ENCODE data around the gene PLS1.
"Not testable (repeated sequence)": the region's sequence is repeated elsewhere in the genome, so short reads cannot be mapped to it uniquely, and the experiment has no call there.

Gene PLS1

GRCh38 chr3:142576792-142577191 is 19.4 kb upstream of the PLS1 start:
- H3K4me1 ChIP-seq (ENCODE audit: control insufficient read depth, low read depth, low read length): no peaks in the 10 kb centered on the region
- no peak overlapping the region for H2BK15ac ChIP-seq (replicated peaks; ENCODE audit: low read depth)
- H3K4me2 ChIP-seq (ENCODE audit: low read length): no peak overlapping the region
- no peak overlapping the region for H3K4ac ChIP-seq (ENCODE audit: low read depth, low read length)
- no peak overlapping the region for H4K8ac ChIP-seq (ENCODE audit: low read depth, low read length)
- no peak overlapping the region for H2BK120ac ChIP-seq (ENCODE audit: low read depth, low read length)
- H3K9ac ChIP-seq (ENCODE audit: low read length): no peak overlapping the region
- no peaks in the 10 kb centered on the region for H3K27me3 ChIP-seq (ENCODE audit: insufficient read depth, low read length, poor library complexity)
- H2AK5ac ChIP-seq (ENCODE audit: low read length): no peak overlapping the region
- no peak for DNase-seq
- no peaks in the 10 kb centered on the region for H3K36me3 ChIP-seq (ENCODE audit: control insufficient read depth, insufficient read depth, low read length)
- H3K56ac ChIP-seq (ENCODE audit: low read length): no peak overlapping the region
- H3K79me2 ChIP-seq (ENCODE audit: control insufficient read depth, insufficient read depth, low read length): peaks cover 5% of the 10 kb centered on the region
- H3K4me3 ChIP-seq (ENCODE audit: low read length): no peak overlapping the region
- H3K23ac ChIP-seq (ENCODE audit: low read length): no peak overlapping the region
- H3K27ac ChIP-seq (ENCODE audit: low read depth, low read length): no peak overlapping the region
- no peak overlapping the region for H3K18ac ChIP-seq (ENCODE audit: low read length)
- no peak overlapping the region for H2BK5ac ChIP-seq (ENCODE audit: low read length)
- H4K5ac ChIP-seq (ENCODE audit: low read length): no peak overlapping the region
- H3K79me1 ChIP-seq (ENCODE audit: low read length): no peaks in the 10 kb centered on the region

GRCh38 chr3:142577696-142578328 is 18.4 kb upstream of the PLS1 start:
- Histone ChIP-seq H3K9ac (ENCODE audit: low read length) (peak overlapping the region; percentile 97), H3K27ac (ENCODE audit: low read depth, low read length) (peak overlapping the region; percentile 41), H3K27me3 (ENCODE audit: insufficient read depth, low read length, poor library complexity) (no peaks in the 10 kb centered on the region), H3K79me2 (ENCODE audit: control insufficient read depth, insufficient read depth, low read length) (peaks cover 5% of the 10 kb centered on the region), H3K4me3 (ENCODE audit: low read length) (peak overlapping the region; percentile 94), H3K4me2 (ENCODE audit: low read length) (peak overlapping the region; percentile 69), H2BK15ac (replicated peaks; ENCODE audit: low read depth) (no peak overlapping the region), H3K56ac (ENCODE audit: low read length) (peak overlapping the region; percentile 99), H3K79me1 (ENCODE audit: low read length) (no peaks in the 10 kb centered on the region), H3K4ac (ENCODE audit: low read depth, low read length) (no peak overlapping the region), H2BK5ac (ENCODE audit: low read length) (peak overlapping the region; percentile 91), H3K36me3 (ENCODE audit: control insufficient read depth, insufficient read depth, low read length) (no peaks in the 10 kb centered on the region), H4K5ac (ENCODE audit: low read length) (peak overlapping the region; percentile 12), H2AK5ac (ENCODE audit: low read length) (no peak overlapping the region), H2BK120ac (ENCODE audit: low read depth, low read length) (no peak overlapping the region), H3K18ac (ENCODE audit: low read length) (peak overlapping the region; percentile 3), H3K4me1 (ENCODE audit: control insufficient read depth, low read depth, low read length) (no peaks in the 10 kb centered on the region), H3K23ac (ENCODE audit: low read length) (no peak overlapping the region), H4K8ac (ENCODE audit: low read depth, low read length) (no peak overlapping the region)
- DNase-seq: peak; percentile 79
- no CpG with 5 or more reads among the region's 12 CpGs for WGBS (ENCODE audit: extremely low coverage, insufficient coverage, low lambda C conversion rate)

- Histone ChIP-seq H3K4me1 (ENCODE audit: control insufficient read depth, low read depth, low read length) (no peaks in the 10 kb centered on the region), H3K79me1 (ENCODE audit: low read length) (no peaks in the 10 kb centered on the region), H4K8ac (ENCODE audit: low read depth, low read length) (peak within 1 kb of the TSS; percentile 82), H3K23ac (ENCODE audit: low read length) (no peak within 1 kb of the TSS), H3K9ac (ENCODE audit: low read length) (peak within 1 kb of the TSS; percentile 97), H3K4ac (ENCODE audit: low read depth, low read length) (no peak within 1 kb of the TSS), H3K4me2 (ENCODE audit: low read length) (peak within 1 kb of the TSS; percentile 81), H3K18ac (ENCODE audit: low read length) (peak within 1 kb of the TSS; percentile 88), H2BK15ac (replicated peaks; ENCODE audit: low read depth) (no peak within 1 kb of the TSS), H2BK120ac (ENCODE audit: low read depth, low read length) (no peak within 1 kb of the TSS), H3K56ac (ENCODE audit: low read length) (peak within 1 kb of the TSS; percentile 99), H3K27ac (ENCODE audit: low read depth, low read length) (peak within 1 kb of the TSS; percentile 83), H2BK5ac (ENCODE audit: low read length) (peak within 1 kb of the TSS; percentile 91), H3K79me2 (ENCODE audit: control insufficient read depth, insufficient read depth, low read length) (peaks cover 5% of the 10 kb centered on the region), H4K5ac (ENCODE audit: low read length) (peak within 1 kb of the TSS; percentile 12), H2AK5ac (ENCODE audit: low read length) (no peak within 1 kb of the TSS), H3K36me3 (ENCODE audit: control insufficient read depth, insufficient read depth, low read length) (no peaks in the 10 kb centered on the region), H3K27me3 (ENCODE audit: insufficient read depth, low read length, poor library complexity) (no peaks in the 10 kb centered on the region), H3K4me3 (ENCODE audit: low read length) (peak within 1 kb of the TSS; percentile 94)
- WGBS (ENCODE audit: extremely low coverage, insufficient coverage, low lambda C conversion rate): no CpG with 5 or more reads among the region's 65 CpGs
- DNase-seq: peak; percentile 98
These were observed 17.6 kb upstream of the PLS1 start, which contains the start of gene ATR for GRCh38 chr3:142578329-142579223. Gene ATR (minus strand): TSS chr3:142578733. CDS start chr3:142578704, 29 bp downstream.

GRCh38 chr3:142580061-142580423 is 16.2 kb upstream of the PLS1 start:
- no peaks in the 10 kb centered on the region for H3K4me1 ChIP-seq (ENCODE audit: control insufficient read depth, low read depth, low read length)
- no peak overlapping the region for H4K5ac ChIP-seq (ENCODE audit: low read length)
- no peak overlapping the region for H2BK120ac ChIP-seq (ENCODE audit: low read depth, low read length)
- H2AK5ac ChIP-seq (ENCODE audit: low read length): no peak overlapping the region
- no peak overlapping the region for H2BK5ac ChIP-seq (ENCODE audit: low read length)
- H4K8ac ChIP-seq (ENCODE audit: low read depth, low read length): no peak overlapping the region
- H3K4ac ChIP-seq (ENCODE audit: low read depth, low read length): no peak overlapping the region
- H3K27ac ChIP-seq (ENCODE audit: low read depth, low read length): no peak overlapping the region
- no peak for DNase-seq
- no peaks in the 10 kb centered on the region for H3K36me3 ChIP-seq (ENCODE audit: control insufficient read depth, insufficient read depth, low read length)
- WGBS (ENCODE audit: extremely low coverage, insufficient coverage, low lambda C conversion rate): no CpG with 5 or more reads among the region's 1 CpG
- H3K4me2 ChIP-seq (ENCODE audit: low read length): no peak overlapping the region
- no peak overlapping the region for H3K18ac ChIP-seq (ENCODE audit: low read length)
- H2BK15ac ChIP-seq (replicated peaks; ENCODE audit: low read depth): no peak overlapping the region
- no peaks in the 10 kb centered on the region for H3K27me3 ChIP-seq (ENCODE audit: insufficient read depth, low read length, poor library complexity)
- no peak overlapping the region for H3K23ac ChIP-seq (ENCODE audit: low read length)
- peaks cover 5% of the 10 kb centered on the region for H3K79me2 ChIP-seq (ENCODE audit: control insufficient read depth, insufficient read depth, low read length)
- no peak overlapping the region for H3K4me3 ChIP-seq (ENCODE audit: low read length)
- no peak overlapping the region for H3K56ac ChIP-seq (ENCODE audit: low read length)
- H3K9ac ChIP-seq (ENCODE audit: low read length): no peak overlapping the region
- H3K79me1 ChIP-seq (ENCODE audit: low read length): no peaks in the 10 kb centered on the region

- DNase-seq: peak; percentile 59
- H3K79me1 ChIP-seq (ENCODE audit: low read length); H2BK15ac ChIP-seq (replicated peaks; ENCODE audit: low read depth); H3K4me2 ChIP-seq (ENCODE audit: low read length); H3K79me2 ChIP-seq (ENCODE audit: control insufficient read depth, insufficient read depth, low read length); H2BK5ac ChIP-seq (ENCODE audit: low read length); H2AK5ac ChIP-seq (ENCODE audit: low read length); H3K56ac ChIP-seq (ENCODE audit: low read length); H3K9ac ChIP-seq (ENCODE audit: low read length); H3K27me3 ChIP-seq (ENCODE audit: insufficient read depth, low read length, poor library complexity); H4K5ac ChIP-seq (ENCODE audit: low read length); H4K8ac ChIP-seq (ENCODE audit: low read depth, low read length); H3K36me3 ChIP-seq (ENCODE audit: control insufficient read depth, insufficient read depth, low read length); H3K4me1 ChIP-seq (ENCODE audit: control insufficient read depth, low read depth, low read length); H2BK120ac ChIP-seq (ENCODE audit: low read depth, low read length); H3K23ac ChIP-seq (ENCODE audit: low read length); H3K27ac ChIP-seq (ENCODE audit: low read depth, low read length); H3K4ac ChIP-seq (ENCODE audit: low read depth, low read length); H3K18ac ChIP-seq (ENCODE audit: low read length); H3K4me3 ChIP-seq (ENCODE audit: low read length): not testable (repeated sequence)
- no CpG with 5 or more reads among the region's 11 CpGs for WGBS (ENCODE audit: extremely low coverage, insufficient coverage, low lambda C conversion rate)
These were observed 15.1 kb upstream of the PLS1 start for GRCh38 chr3:142581070-142581469.
